Activated CD4-positive, alpha-beta T cell treated with anti-CD3 and anti-CD28 coated beads for 24 hours (primary cell): ENCODE results near the gene MYLK4.

Experiments used
- DNase-seq, 2 donors: peaks; one replicate each; pipeline ENCODE4 v3.0.0-alpha.2; 2020; ENCODE audit warnings: low read depth in 2 of 2

The MYLK4 gene

DNA sequence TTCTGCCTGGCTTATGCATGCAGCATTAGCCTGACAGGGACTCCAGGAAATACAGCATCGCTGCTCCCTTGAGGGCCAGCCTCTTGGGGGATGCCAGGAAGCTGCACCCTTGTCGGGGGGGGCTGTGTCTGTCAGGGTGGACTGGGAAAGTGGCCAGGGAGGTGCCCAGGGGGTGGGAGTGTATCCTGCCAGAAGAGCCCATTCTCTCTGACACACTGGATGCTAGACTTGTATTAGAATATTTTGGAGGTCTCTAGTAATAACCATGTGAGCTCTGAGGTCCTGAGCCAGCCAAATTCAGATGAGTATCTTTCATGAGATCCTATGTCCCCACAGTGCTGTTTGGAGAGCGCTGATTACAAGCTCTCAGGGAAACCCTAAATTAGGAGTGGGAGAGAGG lies 89.1 kb downstream of the MYLK4 start:
- no peak for DNase-seq

DNA sequence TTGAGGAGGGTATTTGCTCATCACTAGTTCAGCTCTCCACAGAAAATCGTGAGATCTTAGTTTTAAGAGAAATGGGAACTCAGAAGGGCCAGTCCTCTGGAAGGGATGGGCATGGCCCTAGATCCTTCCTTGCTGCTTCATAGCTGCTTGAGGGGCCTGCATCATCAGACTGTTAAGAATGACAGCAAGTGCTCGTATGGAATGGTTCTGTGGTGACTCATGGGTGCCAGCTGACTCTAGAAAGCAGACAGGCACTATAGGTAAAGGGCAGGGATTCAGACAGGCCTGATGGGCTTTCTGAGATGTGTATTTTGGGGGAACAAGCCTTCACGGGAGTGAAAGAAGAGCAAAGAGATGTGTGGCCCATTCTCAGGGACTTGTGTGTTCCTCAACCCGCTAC lies 90.8 kb downstream of the MYLK4 start:
- DNase-seq, result no peak

DNA sequence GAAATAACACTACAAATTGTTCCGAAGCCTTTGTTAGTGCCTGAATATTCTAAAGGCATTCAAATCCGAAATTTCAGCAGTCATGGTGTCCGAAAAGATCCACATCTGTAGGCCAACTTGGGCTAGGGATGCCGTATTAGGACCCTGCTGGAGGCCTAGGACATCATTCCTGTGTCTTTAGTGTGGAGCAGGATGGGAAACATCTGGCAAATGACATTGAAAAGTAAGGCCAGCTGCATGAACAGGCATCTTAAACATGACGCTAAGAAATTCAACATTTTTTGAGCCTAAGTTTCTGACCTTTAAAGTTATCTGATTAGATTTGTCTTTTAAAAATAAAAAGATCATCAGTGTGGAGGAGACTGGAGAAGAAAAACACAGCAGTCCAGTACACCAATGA lies 91.3 kb downstream of the MYLK4 start:
- no peak for DNase-seq

DNA sequence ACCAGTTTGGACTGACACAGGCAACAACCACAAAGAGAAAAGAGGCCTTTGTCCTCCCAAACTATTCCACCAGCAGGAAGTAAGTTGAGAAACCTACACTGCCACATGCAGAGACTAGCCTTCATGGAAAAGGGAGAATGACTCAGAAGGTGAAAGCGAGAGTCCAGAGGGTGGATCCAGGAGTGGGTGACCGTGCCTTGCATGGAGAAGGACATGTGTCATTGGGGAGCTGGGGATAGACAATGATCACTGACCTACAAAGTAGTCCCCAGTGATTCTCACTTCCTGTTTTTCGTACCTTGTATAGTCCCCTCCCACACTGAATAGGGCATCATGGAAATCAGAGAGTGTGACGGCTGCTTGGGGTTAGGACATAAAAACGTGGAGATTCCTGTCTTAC lies 91.9 kb downstream of the MYLK4 start:
- DNase-seq, result no peak

DNA sequence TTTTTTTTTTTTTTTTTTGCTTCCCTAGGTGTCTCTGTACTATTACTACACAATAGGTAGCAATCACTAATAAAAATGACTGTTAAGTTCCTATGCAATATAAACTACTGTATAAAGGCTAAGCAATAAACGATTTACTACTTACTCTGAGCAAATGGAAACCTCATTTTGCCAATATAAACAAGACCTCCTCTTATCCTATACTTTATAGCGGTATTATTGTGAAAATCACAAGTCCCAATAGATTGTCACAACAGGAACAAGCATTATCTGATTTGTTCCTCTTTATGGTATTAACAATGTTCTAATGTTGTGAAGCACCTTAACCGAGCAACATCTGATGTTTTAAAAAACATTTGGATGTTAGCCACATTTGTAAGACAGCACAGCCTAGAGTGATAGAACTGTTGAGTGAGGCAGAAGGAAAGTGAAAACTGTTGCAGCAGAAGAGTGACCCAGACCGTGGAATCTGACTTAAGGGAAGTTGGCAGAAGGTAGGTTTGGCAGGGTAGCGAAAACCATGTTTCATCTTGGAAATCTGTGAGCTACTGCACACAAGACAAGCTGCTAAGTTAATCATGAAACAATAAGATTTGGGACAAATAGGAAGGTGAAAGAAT lies 94.2 kb downstream of the MYLK4 start:
- no peak for DNase-seq

DNA sequence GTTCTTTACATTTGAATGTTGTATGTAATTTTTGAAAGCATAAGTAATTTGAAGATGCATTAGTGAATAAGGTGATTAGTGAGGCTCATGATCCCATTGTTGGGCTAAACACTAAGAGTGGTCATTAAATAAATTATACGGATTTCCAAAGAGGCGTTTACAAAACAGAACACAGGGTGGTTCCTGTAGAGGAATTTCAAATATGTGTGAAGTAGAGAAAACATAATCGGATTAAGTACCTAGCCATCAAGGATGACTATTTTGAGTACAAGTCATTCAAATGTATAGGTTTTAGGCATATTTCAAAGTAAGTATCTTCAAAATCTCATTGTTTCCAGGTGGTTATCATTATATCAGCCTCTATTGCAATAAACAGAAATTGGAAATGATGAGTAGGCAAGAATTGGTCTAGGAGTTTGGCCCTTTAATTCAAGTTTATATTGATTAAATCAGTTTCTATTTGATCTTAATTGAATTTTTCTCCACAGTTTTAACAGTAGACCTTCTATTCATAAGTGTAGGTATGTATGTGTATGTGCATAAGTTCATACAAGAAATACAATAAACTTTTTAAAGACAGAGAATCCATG lies 94.8 kb downstream of the MYLK4 start:
- DNase-seq, result no peak

DNA sequence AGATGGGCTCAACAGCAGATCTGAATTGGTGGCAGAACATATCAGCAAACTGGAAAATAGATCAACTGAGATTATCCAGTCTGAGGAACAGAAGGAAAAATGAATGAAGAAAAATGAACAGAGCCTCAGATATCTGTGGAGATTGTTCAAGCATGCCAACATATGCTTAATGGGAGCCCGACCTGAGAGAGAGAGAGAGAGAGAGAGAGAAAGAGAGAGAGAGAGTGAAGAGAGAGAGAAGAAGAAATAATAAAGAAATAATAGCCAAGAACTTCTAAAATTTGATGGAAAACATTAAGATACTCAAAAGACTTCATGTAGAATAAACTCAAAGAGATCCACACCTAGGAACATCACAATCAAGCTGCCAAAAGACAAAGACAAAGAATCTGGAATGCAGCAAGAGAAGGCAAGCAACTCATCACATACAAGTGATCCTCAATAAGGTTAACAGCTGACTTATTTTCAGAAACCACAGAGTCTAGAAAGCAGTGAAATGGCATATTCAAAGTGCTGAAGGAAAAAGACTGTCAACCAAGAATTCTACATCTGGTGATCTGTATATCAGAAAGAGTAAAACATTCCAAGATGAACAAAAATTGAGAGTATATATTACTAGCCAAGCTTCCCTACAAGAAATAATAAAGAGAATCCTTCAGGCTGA lies 97.2 kb downstream of the MYLK4 start:
- DNase-seq, result no peak

DNA sequence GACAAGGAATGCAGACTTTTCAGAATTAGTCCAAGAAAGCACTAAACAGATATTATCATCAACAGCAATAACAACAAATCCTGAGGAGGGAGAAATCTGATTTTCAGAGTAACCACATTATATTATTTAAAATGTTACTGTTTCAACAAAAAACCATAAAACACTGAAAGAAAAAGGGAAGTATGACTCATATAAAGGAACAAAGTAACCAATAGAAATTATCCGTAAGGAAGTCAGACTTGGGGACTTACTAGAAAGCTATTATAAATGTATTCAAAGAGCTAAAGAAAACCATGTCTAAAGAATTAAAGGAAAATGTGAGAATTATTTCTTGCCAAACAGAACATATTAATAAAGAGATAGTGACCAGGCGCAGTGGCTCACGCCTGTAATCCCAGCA lies 98.1 kb downstream of the MYLK4 start:
- no peak for DNase-seq

DNA sequence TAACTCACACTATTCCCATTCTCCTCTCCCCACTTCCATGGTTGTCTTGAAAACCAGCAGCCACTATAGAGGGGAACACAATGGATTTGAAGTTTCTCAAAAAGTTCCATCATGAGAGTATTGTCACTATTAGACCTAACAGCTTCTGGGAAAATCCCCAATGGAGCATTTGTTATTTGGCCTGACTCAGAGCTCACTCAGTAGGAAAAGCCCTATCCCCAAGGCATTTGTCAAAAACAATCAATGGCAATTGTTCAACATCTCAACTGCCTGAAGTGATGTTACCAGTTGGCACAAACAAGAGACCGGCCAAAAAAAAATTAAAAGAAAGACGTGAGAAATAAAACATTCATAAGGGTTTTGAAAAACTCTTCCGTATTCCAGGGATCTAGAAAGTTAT lies 98.8 kb downstream of the MYLK4 start:
- DNase-seq, result no peak

DNA sequence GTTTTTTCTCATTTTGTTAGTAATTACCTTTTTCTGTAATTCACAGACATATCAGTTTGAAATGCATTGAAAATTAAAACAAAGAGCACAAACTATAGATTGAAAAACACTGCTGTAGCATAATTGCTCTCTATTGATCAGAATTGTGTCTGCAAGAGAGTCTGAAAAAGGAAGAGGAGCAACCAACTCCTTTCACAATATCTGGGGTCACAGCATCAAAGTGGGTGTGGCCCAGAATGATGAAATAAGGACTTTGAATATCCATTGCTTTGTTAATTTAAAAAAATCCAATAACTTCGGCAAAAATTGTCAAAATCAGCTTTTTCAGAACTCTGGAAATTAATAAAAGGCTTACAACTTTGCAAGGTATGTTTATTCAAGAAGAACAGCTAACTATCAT lies 99.2 kb downstream of the MYLK4 start:
- no peak for DNase-seq

DNA sequence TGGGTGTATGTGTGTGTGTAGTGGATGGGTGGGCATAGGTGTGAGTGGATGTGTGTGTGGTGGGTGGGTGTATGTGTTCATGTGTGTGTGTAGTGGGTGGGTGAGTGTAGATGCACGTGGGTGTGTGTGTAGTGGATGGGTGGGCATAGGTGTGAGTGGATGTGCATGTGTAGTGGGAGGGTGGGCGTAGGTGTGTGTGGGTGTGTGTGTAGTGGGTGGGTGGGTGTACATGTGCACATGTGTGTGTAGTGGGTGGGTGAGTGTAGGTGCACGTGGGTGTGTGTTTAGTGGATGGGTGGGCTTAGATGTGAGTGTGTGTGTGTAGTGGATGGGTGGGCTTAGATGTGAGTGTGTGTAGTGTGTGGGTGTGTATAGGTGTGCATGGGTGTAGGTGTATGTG lies 104.4 kb downstream of the MYLK4 start:
- DNase-seq, result no peak

DNA sequence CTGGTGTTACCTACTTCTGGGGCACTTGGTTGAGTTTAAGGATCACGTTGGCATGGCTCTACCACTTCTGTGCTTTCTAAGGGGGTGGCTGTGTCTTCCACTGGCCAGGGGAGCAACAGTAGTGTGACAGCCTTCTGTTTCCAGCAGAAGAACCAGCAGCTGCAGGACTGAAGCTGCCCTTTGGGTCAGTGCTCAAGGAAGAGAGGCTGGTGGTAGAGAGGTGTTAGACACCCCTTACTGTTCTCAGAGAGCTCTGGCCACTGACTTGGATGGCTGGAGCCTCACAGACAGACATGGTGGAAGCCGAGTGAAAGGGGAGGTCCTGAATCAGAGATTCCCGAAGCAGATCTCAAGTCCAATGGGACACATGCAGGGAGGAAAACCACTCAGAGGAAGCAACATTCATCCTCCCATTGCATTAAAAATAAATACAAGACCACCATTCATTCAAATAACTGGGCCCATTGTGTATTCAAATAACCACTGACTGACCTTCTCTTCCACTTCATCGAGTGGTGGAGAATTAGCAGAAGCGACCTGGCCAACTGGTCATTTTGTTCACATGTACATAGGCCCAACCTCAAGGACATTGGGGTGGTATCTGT lies 106.7 kb downstream of the MYLK4 start:
- no peak for DNase-seq

DNA sequence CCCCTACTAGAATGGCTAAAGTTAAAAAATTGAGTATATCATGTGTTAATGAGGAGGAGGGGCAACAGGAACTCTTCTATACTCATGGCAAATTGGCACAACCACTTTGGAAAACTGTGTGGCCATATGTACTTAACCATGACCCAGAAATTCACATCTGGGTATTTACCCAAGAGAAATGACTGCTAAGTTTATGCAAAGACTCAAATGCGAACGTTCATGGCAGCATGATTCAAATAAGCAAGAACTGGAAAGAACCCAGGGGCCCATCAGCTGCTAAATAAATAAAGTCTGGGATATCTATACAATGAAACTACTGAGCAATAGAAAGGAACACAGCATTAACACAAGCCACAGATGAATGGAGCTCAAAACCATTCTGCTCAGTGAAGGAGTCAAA lies 107.6 kb downstream of the MYLK4 start:
- DNase-seq, result no peak

DNA sequence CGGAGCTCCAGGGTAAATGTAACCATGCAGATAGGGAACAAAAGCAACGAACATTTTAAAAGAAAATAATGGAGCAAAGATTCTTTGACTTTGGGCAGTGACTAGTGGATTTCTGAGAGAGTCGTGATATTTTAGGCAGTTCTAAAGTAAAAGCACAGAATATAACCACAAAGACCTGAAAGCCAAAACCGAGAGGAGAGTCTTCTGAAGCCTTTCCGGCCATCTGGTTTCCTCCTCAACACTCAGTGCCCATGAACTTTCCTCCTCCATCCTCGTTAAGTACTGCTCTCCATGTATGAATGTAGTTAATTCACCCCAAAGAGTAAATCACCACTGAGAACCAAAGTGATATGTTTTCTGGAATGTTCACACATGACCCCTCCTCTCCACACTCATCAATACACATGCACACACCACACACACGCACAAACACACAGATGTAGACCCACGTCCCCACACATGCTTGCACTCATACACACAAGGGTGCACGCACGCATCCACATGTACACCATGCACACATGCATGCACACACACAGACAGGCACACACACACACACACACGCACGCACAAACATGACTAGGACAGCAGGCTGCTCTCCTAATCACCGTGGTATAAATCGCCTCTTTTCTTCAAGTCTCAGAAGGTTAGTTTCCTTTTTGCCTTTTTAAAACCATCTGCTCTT lies 109.5 kb downstream of the MYLK4 start:
- no peak for DNase-seq

DNA sequence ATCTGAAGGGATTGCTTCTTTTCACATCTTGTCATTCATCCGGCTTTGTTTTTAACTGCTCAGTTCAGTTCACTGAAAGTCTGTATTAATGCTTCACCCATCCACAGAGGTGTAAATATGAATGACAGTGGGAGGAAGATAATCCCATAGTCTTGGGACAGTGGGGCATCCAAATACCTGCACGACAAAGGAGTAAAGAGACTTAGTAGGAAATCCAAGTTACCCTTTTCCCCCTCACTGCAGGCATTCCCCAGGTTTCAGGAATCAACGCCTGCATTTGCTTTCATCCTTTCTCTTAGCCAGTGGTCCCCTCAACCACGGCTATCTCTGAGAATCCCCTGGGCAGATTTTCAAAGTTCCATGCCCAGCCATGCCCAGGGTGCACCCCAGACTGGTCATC lies 110.2 kb downstream of the MYLK4 start:
- no peak for DNase-seq

DNA sequence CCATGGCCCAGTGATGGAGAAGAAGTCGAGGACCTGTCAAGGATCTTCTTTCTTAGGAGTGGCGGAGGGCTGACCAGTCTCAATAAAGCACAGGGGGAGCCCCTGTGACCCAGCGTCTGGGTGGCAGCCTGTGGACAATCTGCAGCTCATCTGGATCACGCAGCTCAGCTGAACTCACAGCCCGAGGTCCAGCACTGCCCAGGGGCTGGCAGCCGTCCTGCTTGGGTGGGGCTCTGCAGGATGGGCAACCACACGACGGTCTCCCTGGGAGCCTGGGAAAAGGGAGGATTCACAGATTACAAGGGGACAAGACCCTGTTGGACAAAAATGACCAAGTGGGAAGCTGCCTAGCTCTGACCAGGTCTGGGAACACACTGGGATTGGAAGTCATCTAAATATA lies 110.8 kb downstream of the MYLK4 start:
- no peak for DNase-seq

DNA sequence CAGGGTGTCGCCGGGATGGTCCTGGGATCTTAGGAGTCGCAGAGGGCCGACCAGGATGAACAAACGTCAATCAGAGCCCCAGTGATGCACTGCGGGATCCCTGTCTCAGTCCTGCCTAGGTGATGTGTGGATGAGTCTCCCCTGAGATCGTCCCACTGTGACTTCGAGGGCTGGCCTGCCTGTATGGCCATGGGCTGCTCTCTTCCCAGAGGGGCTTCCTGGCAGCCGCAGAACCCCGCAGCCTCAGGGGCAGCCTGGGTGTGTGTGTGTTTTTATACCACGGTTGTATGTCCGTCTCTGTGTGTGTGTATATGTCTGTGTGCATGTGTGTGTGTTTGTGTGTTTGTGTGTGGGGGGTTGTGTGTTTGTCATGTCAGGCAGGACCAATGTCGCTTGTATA lies 111.6 kb downstream of the MYLK4 start:
- DNase-seq, result no peak

DNA sequence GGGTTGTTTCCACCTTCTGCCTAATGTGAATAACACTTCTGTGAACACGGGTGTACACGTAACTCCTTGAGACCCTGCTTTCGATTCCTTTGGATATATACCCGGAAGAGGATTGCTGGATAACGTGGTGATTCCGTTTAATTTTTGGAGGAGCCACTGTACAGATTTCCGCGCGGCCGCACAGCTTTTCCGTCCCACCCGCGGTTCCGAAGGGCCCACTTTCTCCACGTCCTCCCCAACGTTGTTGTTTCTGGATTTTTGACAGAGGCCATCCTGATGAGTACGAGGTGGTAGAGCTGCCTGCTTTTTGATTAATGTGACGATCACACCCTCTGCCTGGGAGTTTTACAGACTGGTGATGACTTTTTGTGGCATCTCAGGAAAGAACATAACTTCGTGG lies 114.0 kb downstream of the MYLK4 start:
- no peak for DNase-seq

DNA sequence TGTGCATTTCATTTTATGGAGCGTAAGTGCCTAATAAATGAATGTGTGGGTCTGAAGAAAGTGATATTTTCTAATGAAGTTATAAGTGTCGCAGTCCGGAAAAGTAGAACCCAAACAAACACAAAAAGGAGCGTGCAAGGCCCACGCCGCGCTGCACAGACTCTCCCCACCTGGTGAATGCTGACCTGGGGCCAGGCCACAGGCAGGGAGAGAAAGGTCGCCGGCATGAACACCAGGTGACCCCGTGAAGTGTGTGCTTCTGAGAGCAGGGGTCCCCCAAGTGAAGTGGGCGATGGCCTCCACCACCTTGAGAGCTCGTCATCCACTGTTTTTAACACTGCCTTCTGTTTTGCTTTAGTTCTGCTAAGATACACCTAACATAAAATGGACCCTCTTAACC lies 114.8 kb downstream of the MYLK4 start:
- DNase-seq, result no peak

DNA sequence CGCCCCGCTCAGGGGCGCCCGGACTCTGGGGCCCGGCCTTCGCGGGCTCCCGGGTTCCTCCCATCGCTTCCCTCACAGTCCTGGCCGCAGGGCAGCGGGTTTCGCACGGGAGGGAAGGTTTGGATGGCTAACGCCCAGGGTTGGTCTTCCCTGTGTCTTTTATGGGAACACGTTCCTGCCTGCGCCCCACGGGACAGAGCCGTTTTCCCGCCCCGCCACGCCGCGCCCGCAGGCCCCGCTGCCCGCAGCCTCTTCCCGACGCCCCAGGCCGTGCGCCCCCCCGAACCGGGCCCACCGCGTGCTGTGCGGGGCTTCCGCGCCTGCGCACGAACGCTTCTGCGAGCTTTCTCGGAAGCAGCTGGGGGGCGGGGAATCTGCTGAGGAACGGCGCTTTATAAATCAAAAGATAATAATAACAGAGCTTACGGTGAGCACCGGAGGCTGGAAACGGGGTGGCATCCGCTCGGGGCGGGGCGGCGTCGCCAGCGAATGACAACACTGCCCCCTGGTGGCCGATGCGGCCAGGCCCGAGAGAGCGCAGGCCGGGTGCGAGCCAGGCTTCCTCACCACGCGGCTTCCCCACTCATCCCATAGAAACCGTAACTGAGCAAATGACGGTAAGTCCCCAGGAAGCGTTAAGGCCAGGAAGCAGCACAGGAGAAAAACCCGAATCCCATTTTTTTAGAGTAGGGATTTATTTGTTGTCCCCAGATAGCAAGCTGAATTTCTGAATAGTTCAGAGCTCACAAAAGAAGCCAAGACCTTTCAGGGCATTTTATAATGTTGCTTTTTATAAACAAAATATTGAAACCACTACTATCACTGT lies 116.4 kb downstream of the MYLK4 start:
- peak; percentile 81 to 83 for DNase-seq

DNA sequence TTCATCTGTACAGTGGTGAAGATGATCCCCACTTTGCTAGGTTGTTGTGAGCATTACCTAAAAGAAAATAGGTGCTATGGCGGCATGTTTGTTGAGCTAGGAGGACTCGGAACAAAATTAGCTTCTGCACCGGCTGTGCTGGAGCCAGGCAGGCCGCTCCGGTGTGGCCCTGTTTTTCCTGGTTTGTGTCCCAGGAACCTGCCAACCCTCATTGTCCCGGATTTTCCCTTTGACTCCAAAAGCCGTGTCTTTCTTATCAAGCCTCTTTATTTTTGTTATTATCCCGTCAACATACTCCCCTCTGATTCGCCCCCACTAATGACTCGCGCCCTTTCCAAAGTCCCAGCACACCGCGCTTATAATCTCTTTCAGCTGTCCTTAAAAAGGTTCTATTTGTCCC lies 117.0 kb downstream of the MYLK4 start:
- no peak for DNase-seq
